H1 (cell line): ENCODE measurements around the gene JMJD8. TPM values are rescaled to one million over a fixed set of nuclear protein-coding genes. Genes with fewer than 3 reads are reported as not detected.

Experiments
- EGR1 ChIP-seq: IDR thresholded peaks from 2 replicates; pipeline ENCODE4 v1.6.1; 2011; ENCODE audit warnings: low read depth, low read length, borderline replicate concordance
- POLR2A ChIP-seq, 2 experiments: IDR thresholded peaks; 1 replicate in 1 of 2; 2 replicates in 1 of 2; pipeline ENCODE4 v1.6.1; 2011; ENCODE audit warnings: low read depth in 2 of 2, low read length in 2 of 2, mild to moderate bottlenecking in 2 of 2; ENCODE audit errors: control extremely low read depth in 1 of 2
- RBBP5 ChIP-seq: IDR thresholded peaks from 2 replicates; pipeline ENCODE4 v1.7.1; 2012; ENCODE audit warnings: low read depth, mild to moderate bottlenecking, inconsistent platforms, low read length, moderate library complexity, borderline replicate concordance
- SUZ12 ChIP-seq: fragments of 200-600 bp; sonication (generic); IDR thresholded peaks from 2 replicates; pipeline ENCODE4 v1.6.1; 2012; ENCODE audit warnings: mild to moderate bottlenecking, inconsistent platforms, low read length, moderate library complexity, mixed read lengths
- polyA plus RNA-seq, 7 experiments: library from polyadenylated mRNA; depleted of rRNA in 3 of 7; stranded (reverse) in 5 of 7; unstranded in 2 of 7; fragments of >200 nt in 5 of 7; fragments of 200-250 nt in 2 of 7; gene quantifications; 1 replicate in 5 of 7; 2 replicates in 1 of 7; 4 replicates in 1 of 7; pipeline versions ENCODE4 v1.2.1 to v1.2.3, GENCODE V29; 2011 to 2013; ENCODE audit warnings: missing spikeins in 2 of 7, mixed read lengths in 2 of 7
- total RNA-seq: library from RNA; stranded (reverse); fragmentation: NEBNext Ultra II Directional; extraction: Animal tissue kit (Norgen Biotek cat#: 25700); gene quantifications from 2 replicates; pipeline ENCODE4 v1.2.1, GENCODE V29; 2021
- TF ChIP-seq, protein P1 (sequence below): fragments of 300-600 bp; sonication (generic); IDR thresholded peaks from 2 replicates; pipeline ENCODE4 v1.7.1; 2012; ENCODE audit warnings: low read length, moderate library complexity, mild to moderate bottlenecking, inconsistent platforms; ENCODE audit not compliant: insufficient replicate concordance

JMJD8 gene
- total and polyA plus RNA-seq, 2 of the 8 experiments (the other 6 are each of a cell fraction or from before 2014, with no cell fraction given), result 46.4 to 87.4 TPM

GRCh38 chr16:709566-710499 lies 25.7 kb upstream of the JMJD8 start (continued):
- TF ChIP-seq, protein P1, sequence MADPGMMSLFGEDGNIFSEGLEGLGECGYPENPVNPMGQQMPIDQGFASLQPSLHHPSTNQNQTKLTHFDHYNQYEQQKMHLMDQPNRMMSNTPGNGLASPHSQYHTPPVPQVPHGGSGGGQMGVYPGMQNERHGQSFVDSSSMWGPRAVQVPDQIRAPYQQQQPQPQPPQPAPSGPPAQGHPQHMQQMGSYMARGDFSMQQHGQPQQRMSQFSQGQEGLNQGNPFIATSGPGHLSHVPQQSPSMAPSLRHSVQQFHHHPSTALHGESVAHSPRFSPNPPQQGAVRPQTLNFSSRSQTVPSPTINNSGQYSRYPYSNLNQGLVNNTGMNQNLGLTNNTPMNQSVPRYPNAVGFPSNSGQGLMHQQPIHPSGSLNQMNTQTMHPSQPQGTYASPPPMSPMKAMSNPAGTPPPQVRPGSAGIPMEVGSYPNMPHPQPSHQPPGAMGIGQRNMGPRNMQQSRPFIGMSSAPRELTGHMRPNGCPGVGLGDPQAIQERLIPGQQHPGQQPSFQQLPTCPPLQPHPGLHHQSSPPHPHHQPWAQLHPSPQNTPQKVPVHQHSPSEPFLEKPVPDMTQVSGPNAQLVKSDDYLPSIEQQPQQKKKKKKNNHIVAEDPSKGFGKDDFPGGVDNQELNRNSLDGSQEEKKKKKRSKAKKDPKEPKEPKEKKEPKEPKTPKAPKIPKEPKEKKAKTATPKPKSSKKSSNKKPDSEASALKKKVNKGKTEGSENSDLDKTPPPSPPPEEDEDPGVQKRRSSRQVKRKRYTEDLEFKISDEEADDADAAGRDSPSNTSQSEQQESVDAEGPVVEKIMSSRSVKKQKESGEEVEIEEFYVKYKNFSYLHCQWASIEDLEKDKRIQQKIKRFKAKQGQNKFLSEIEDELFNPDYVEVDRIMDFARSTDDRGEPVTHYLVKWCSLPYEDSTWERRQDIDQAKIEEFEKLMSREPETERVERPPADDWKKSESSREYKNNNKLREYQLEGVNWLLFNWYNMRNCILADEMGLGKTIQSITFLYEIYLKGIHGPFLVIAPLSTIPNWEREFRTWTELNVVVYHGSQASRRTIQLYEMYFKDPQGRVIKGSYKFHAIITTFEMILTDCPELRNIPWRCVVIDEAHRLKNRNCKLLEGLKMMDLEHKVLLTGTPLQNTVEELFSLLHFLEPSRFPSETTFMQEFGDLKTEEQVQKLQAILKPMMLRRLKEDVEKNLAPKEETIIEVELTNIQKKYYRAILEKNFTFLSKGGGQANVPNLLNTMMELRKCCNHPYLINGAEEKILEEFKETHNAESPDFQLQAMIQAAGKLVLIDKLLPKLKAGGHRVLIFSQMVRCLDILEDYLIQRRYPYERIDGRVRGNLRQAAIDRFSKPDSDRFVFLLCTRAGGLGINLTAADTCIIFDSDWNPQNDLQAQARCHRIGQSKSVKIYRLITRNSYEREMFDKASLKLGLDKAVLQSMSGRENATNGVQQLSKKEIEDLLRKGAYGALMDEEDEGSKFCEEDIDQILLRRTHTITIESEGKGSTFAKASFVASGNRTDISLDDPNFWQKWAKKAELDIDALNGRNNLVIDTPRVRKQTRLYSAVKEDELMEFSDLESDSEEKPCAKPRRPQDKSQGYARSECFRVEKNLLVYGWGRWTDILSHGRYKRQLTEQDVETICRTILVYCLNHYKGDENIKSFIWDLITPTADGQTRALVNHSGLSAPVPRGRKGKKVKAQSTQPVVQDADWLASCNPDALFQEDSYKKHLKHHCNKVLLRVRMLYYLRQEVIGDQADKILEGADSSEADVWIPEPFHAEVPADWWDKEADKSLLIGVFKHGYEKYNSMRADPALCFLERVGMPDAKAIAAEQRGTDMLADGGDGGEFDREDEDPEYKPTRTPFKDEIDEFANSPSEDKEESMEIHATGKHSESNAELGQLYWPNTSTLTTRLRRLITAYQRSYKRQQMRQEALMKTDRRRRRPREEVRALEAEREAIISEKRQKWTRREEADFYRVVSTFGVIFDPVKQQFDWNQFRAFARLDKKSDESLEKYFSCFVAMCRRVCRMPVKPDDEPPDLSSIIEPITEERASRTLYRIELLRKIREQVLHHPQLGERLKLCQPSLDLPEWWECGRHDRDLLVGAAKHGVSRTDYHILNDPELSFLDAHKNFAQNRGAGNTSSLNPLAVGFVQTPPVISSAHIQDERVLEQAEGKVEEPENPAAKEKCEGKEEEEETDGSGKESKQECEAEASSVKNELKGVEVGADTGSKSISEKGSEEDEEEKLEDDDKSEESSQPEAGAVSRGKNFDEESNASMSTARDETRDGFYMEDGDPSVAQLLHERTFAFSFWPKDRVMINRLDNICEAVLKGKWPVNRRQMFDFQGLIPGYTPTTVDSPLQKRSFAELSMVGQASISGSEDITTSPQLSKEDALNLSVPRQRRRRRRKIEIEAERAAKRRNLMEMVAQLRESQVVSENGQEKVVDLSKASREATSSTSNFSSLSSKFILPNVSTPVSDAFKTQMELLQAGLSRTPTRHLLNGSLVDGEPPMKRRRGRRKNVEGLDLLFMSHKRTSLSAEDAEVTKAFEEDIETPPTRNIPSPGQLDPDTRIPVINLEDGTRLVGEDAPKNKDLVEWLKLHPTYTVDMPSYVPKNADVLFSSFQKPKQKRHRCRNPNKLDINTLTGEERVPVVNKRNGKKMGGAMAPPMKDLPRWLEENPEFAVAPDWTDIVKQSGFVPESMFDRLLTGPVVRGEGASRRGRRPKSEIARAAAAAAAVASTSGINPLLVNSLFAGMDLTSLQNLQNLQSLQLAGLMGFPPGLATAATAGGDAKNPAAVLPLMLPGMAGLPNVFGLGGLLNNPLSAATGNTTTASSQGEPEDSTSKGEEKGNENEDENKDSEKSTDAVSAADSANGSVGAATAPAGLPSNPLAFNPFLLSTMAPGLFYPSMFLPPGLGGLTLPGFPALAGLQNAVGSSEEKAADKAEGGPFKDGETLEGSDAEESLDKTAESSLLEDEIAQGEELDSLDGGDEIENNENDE, result no peak
- TF ChIP-seq RBBP5 (no peak), POLR2A (IDR thresholded peaks at IDR 0.05; ENCODE audit: control extremely low read depth in 1 of 2, low read depth in 2 of 2, low read length in 2 of 2) (no peak), EGR1 (no peak), SUZ12 (no peak)
